IMR-90 (cell line): ENCODE data around the gene ATP10A. TPM values are rescaled to one million over a fixed set of nuclear protein-coding genes. Genes with fewer than 3 reads are reported as not detected.

Experiments
- ATAC-seq: fragments of 200-7000 bp; cut with Tn5 transposase; 2 replicates; pipeline ENCODE4 v1.9.1; 2020; ENCODE audit warnings: low read depth, mild to moderate bottlenecking, moderate library complexity
- BruUV-seq: library from RNA; stranded (reverse); fragments of 400-500 nt; replicated peaks from 2 replicates; lab custom pipeline; 2021; lab: Mats Ljungman, UMichigan
- CTCF ChIA-PET: fragments of 300-600 bp; formaldehyde crosslinking; extraction: SDS; loops from one replicate; lab custom pipeline; 2021; ENCODE audit warnings: antibody characterized with exemption; lab: Yijun Ruan, JAX
- POLR2A ChIA-PET: fragments of 300-600 bp; sonication (Branson Sonifier 250); formaldehyde crosslinking; loops from one replicate; lab custom pipeline; 2022; ENCODE audit warnings: antibody characterized with exemption; ENCODE audit not compliant: unreplicated experiment; lab: Charles Lee
- DNase-seq: peaks from one replicate; pipeline ENCODE4 v3.0.0; 2013
- H2AFZ ChIP-seq: replicated peaks from 2 replicates; pipeline ENCODE3; 2013; ENCODE audit warnings: low read length, mild to moderate bottlenecking; ENCODE audit not compliant: poor library complexity
- H2AK5ac ChIP-seq: 2 replicates; pipeline ENCODE4 v1.6.1; 2013; ENCODE audit warnings: low read depth, low read length, inconsistent platforms
- H2AK9ac ChIP-seq: replicated peaks from 2 replicates; pipeline ENCODE3; 2013; ENCODE audit warnings: mild to moderate bottlenecking, low read depth, low read length, moderate library complexity; ENCODE audit not compliant: poor library complexity
- H2BK120ac ChIP-seq: 2 replicates; pipeline ENCODE4 v1.6.1; 2013; ENCODE audit warnings: low read depth, low read length, inconsistent platforms
- H2BK15ac ChIP-seq: 3 replicates; pipeline ENCODE4 v1.6.1; 2013; ENCODE audit warnings: low read depth, low read length, inconsistent platforms
- H2BK20ac ChIP-seq: 2 replicates; pipeline ENCODE4 v1.6.1; 2013; ENCODE audit warnings: low read depth, mild to moderate bottlenecking, inconsistent platforms, low read length, moderate library complexity
- H2BK5ac ChIP-seq: 2 replicates; pipeline ENCODE4 v1.6.1; 2013; ENCODE audit warnings: mild to moderate bottlenecking, low read depth, low read length, inconsistent platforms; ENCODE audit not compliant: poor library complexity, severe bottlenecking
- H3K14ac ChIP-seq: replicated peaks from 2 replicates; pipeline ENCODE4 v1.6.1; 2013; ENCODE audit warnings: low read depth, low read length, inconsistent platforms
- H3K18ac ChIP-seq: 2 replicates; pipeline ENCODE4 v1.6.1; 2013; ENCODE audit warnings: low read depth, low read length, control low read depth
- H3K23ac ChIP-seq: 2 replicates; pipeline ENCODE4 v1.6.1; 2013; ENCODE audit warnings: low read depth, low read length, inconsistent platforms
- H3K27ac ChIP-seq: 2 replicates; pipeline ENCODE4 v1.5.1; 2013; ENCODE audit warnings: mild to moderate bottlenecking, control low read depth, low read length; ENCODE audit not compliant: insufficient read depth
- H3K27me3 ChIP-seq: 2 replicates; pipeline ENCODE4 v1.6.1; 2013; ENCODE audit warnings: low read length; ENCODE audit not compliant: control insufficient read depth, insufficient read depth
- H3K36me3 ChIP-seq: 2 replicates; pipeline ENCODE4 v1.6.1; 2013; ENCODE audit warnings: low read length, mixed read lengths; ENCODE audit not compliant: control insufficient read depth, insufficient read depth
- H3K4ac ChIP-seq: 2 replicates; pipeline ENCODE4 v1.6.1; 2013; ENCODE audit warnings: low read depth, low read length, inconsistent platforms
- H3K4me1 ChIP-seq: 2 replicates; pipeline ENCODE4 v1.6.1; 2013; ENCODE audit warnings: low read length, mixed read lengths; ENCODE audit not compliant: control insufficient read depth, insufficient read depth
- H3K4me2 ChIP-seq: 2 replicates; pipeline ENCODE4 v1.6.1; 2013; ENCODE audit warnings: low read depth, mild to moderate bottlenecking, control low read depth, low read length, moderate library complexity
- H3K4me3 ChIP-seq: 2 replicates; pipeline ENCODE4 v1.5.1; 2013; ENCODE audit warnings: low read depth, mild to moderate bottlenecking, control low read depth, low read length, moderate library complexity; ENCODE audit not compliant: insufficient read depth
- H3K56ac ChIP-seq: 2 replicates; pipeline ENCODE4 v1.6.1; 2013; ENCODE audit warnings: low read length, inconsistent platforms; ENCODE audit not compliant: insufficient read depth; ENCODE audit errors: extremely low read depth
- H3K79me1 ChIP-seq, 2 experiments: 2 replicates each; pipeline ENCODE4 v1.6.1; 2013; ENCODE audit warnings: low read length in 2 of 2, inconsistent platforms in 1 of 2, low read depth in 1 of 2
- H3K9ac ChIP-seq: 2 replicates; pipeline ENCODE4 v1.6.1; 2013; ENCODE audit warnings: low read depth, low read length, control low read depth
- H3K9me1 ChIP-seq: 2 replicates; pipeline ENCODE4 v1.6.1; 2013; ENCODE audit warnings: low read length, inconsistent platforms; ENCODE audit not compliant: insufficient read depth
- H3K9me3 ChIP-seq: 2 replicates; pipeline ENCODE4 v1.6.1; 2013; ENCODE audit warnings: low read length; ENCODE audit not compliant: control insufficient read depth, insufficient read depth
- H4K20me1 ChIP-seq: 2 replicates; pipeline ENCODE4 v1.6.1; 2013; ENCODE audit warnings: low read length, inconsistent platforms; ENCODE audit not compliant: insufficient read depth
- H4K5ac ChIP-seq: 2 replicates; pipeline ENCODE4 v1.6.1; 2013; ENCODE audit warnings: mild to moderate bottlenecking, low read depth, low read length, control low read depth
- H4K8ac ChIP-seq, 2 experiments: 2 replicates each; pipeline ENCODE4 v1.6.1; 2013; ENCODE audit warnings: low read depth in 2 of 2, low read length in 2 of 2, control low read depth in 1 of 2, inconsistent platforms in 1 of 2
- H4K91ac ChIP-seq: 2 replicates; pipeline ENCODE4 v1.6.1; 2013; ENCODE audit warnings: low read depth, low read length, inconsistent platforms; ENCODE audit not compliant: insufficient read depth
- CEBPB ChIP-seq: IDR thresholded peaks from 2 replicates; pipeline ENCODE4 v1.6.1; 2012; ENCODE audit warnings: low read depth, low read length, improper control_type of control experiment
- WGBS, 2 experiments: methylation state at CpG; one replicate each; pipeline versions ENCODE4 v1.1.5 to v1.1.7; 2013; ENCODE audit warnings: missing lambda C conversion rate in 2 of 2; ENCODE audit not compliant: insufficient read length in 1 of 2; ENCODE audit errors: extremely low coverage in 2 of 2; 5-methylcytosine and 5-hydroxymethylcytosine counted together
- dilution Hi-C: fragments of 300-500 bp; cut with HindIII; formaldehyde crosslinking; loops from one replicate; pipeline ENCODE4 v1.14.3; 2018; ENCODE audit warnings: low sequenced_read_pairs; ENCODE audit not compliant: unreplicated experiment
- in situ Hi-C: fragments of 300-500 bp; cut with MboI; formaldehyde crosslinking; loops from 3 replicates; pipeline ENCODE4 v1.14.3; 2019; ENCODE audit warnings: low sequenced_read_pairs, inconsistent platforms, mixed read lengths
- intact Hi-C: fragments of 100-400 bp; cut with micrococcal nuclease; formaldehyde crosslinking; loops from 2 replicates; pipeline ENCODE4 v1.10.0; 2022
- polyA plus RNA-seq, 3 experiments: library from polyadenylated mRNA; depleted of rRNA; stranded (reverse); fragments of >200 nt; gene quantifications; 2 replicates each; pipeline ENCODE4 v1.2.3, GENCODE V29; 2012; ENCODE audit warnings: low replicate concordance in 1 of 3
- total RNA-seq: library from RNA; depleted of rRNA; stranded (reverse); fragments of >200 nt; gene quantifications from 2 replicates; pipeline ENCODE4 v1.2.3, GENCODE V29; 2012

Gene ATP10A
- total and polyA plus RNA-seq, 2 of the 4 experiments (the other 2 are of a cell fraction): 13.8 to 16.0 TPM

- DNase-seq (no peak), ATAC-seq (no peak)
- Histone ChIP-seq H2BK15ac (no peak overlapping the region), H3K56ac (no peak overlapping the region), H3K36me3 (peaks cover 5% of the 10 kb centered on the region), H3K14ac (no peak overlapping the region), H3K9me1 (peaks cover 6% of the 10 kb centered on the region; the same call in 1 of the 2 replicates), H3K4me1 (peaks cover 2% of the 10 kb centered on the region; the same call in 1 of the 2 replicates), H2BK120ac (no peak overlapping the region), H3K27me3 (no peaks in the 10 kb centered on the region), H3K4me2 (no peak overlapping the region), H4K91ac (no peak overlapping the region), H4K5ac (no peak overlapping the region), H2AK5ac (no peak overlapping the region), H2BK5ac (no peak overlapping the region), H4K20me1 (no peaks in the 10 kb centered on the region), H3K18ac (no peak overlapping the region), H3K4me3 (no peak overlapping the region), H4K8ac (no peak overlapping the region), H3K27ac (no peak overlapping the region), H2AK9ac (no peak overlapping the region), H3K9ac (no peak overlapping the region), H2BK20ac (no peak overlapping the region), H2AFZ (no peak overlapping the region), H3K9me3 (no peaks in the 10 kb centered on the region), H3K79me1 (peaks cover 3 to 17% of the 10 kb centered on the region in 2 experiments; a peak in 2 of 4 replicates), H3K23ac (no peak overlapping the region), H3K4ac (no peak overlapping the region)
- intact Hi-C loops (no loop called here), in situ Hi-C loops (loop anchor here (25.0 kb wide), 1 partner anchor 537 kb away; no protein-coding TSS in a partner anchor), dilution Hi-C loops (no loop called here)
- BruUV-seq: no TSS peak
- TF ChIP-seq CEBPB: no peak
- WGBS, 2 experiments: no CpG with 5 or more reads among the region's 7 CpGs
- ChIA-PET POLR2A (no interaction called here), CTCF (no interaction called here)
Observed at GRCh38 chr15:25724899-25725298, 138.2 kb downstream of the ATP10A start.
